Activated CD4-positive, CD25-positive, alpha-beta regulatory T cell treated with anti-CD3 and anti-CD28 coated beads, Interleukin-2, amount 50 U/mL, for 72 hours (primary cell): ENCODE data around the gene DPP4.

Experiments
- DNase-seq: peaks from one replicate; pipeline ENCODE4 v3.0.0; 2021

The DPP4 gene

GRCh38 chr2:162085090-162085891, 11.3 kb upstream of the DPP4 start:
- DNase-seq: no peak

- no peak for DNase-seq
These were observed 10.5 kb upstream of the DPP4 start for GRCh38 chr2:162084536-162084935.

GRCh38 chr2:162082681-162083080, 8.7 kb upstream of the DPP4 start:
- no peak for DNase-seq

- no peak for DNase-seq
These were observed 8.0 kb upstream of the DPP4 start for GRCh38 chr2:162082036-162082435.

GRCh38 chr2:162079514-162079913, 5.5 kb upstream of the DPP4 start:
- no peak for DNase-seq

- DNase-seq: no peak
These were observed 1.7 kb upstream of the DPP4 start for GRCh38 chr2:162075689-162076132.

GRCh38 chr2:162074928-162075688, 1.1 kb upstream of the DPP4 start:
- DNase-seq: no peak

- DNase-seq: no peak
These were observed 549 bp upstream of the DPP4 start for GRCh38 chr2:162074632-162074895.

GRCh38 chr2:162072976-162073887, 783 bp downstream of the DPP4 start:
- no peak for DNase-seq

GRCh38 chr2:162072181-162072702, 1.8 kb downstream of the DPP4 start:
- DNase-seq: no peak

- no peak for DNase-seq
These were observed 3.0 kb downstream of the DPP4 start for GRCh38 chr2:162071001-162071400.

- no peak for DNase-seq
These were observed 3.6 kb downstream of the DPP4 start for GRCh38 chr2:162070228-162070936.

GRCh38 chr2:162069267-162069903, 4.6 kb downstream of the DPP4 start:
- no peak for DNase-seq

GRCh38 chr2:162067596-162067995, 6.4 kb downstream of the DPP4 start:
- no peak for DNase-seq

- DNase-seq: no peak
These were observed 8.2 kb downstream of the DPP4 start for GRCh38 chr2:162065767-162066166.

GRCh38 chr2:162063899-162064298, 10.1 kb downstream of the DPP4 start:
- no peak for DNase-seq

GRCh38 chr2:162063281-162063680, 10.7 kb downstream of the DPP4 start:
- DNase-seq: no peak

GRCh38 chr2:162062559-162062958, 11.5 kb downstream of the DPP4 start:
- DNase-seq: no peak

GRCh38 chr2:162061021-162061420, 13.0 kb downstream of the DPP4 start:
- no peak for DNase-seq

GRCh38 chr2:162060532-162060931, 13.5 kb downstream of the DPP4 start:
- no peak for DNase-seq

GRCh38 chr2:162058973-162059668, 14.9 kb downstream of the DPP4 start:
- no peak for DNase-seq
